NCI-H446 (cell line): Measurements from ENCODE around the gene SLA2.

Experiments
- DNase-seq, 2 experiments: peaks; one replicate each; lab custom pipeline; 2025; lab: John Stamatoyannopoulos, UW

Gene SLA2

DNA sequence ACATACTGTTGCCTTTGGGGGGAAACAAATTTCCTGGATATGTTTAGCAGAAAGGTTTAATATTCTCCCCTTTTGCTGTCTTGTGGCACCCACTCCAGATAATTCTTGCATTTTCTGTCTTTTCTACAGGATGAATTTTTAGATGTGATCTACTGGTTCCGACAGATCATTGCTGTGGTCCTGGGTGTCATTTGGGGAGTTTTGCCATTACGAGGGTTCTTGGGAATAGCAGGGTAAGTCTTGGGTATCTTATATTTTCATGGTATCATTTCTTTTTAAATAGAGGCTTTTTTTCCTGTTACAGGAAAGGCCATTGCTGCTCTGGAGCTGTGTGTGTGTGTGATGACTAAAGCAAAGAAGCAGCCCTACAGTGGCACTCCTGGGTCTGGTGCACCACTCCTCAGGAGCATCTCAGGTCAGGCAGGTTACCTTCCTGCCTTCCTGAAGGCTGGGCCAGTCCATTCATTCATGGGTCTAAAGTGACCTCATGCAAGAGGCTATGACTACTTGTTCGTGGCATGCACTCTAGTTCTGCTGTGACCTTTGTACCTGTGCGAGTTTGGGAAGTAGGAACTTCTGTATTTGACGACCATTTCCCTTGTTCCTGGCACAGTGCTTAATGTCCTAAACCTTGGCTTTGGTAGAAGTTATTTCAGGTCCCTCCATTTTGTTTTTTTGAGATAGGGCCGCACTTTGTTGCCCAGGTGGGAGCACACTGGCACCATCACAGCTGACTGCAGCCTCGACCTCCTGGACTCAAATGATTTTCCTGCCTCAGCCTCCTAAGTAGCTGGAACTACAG, 38.2 kb downstream of the SLA2 start:
- DNase-seq = no peak

DNA sequence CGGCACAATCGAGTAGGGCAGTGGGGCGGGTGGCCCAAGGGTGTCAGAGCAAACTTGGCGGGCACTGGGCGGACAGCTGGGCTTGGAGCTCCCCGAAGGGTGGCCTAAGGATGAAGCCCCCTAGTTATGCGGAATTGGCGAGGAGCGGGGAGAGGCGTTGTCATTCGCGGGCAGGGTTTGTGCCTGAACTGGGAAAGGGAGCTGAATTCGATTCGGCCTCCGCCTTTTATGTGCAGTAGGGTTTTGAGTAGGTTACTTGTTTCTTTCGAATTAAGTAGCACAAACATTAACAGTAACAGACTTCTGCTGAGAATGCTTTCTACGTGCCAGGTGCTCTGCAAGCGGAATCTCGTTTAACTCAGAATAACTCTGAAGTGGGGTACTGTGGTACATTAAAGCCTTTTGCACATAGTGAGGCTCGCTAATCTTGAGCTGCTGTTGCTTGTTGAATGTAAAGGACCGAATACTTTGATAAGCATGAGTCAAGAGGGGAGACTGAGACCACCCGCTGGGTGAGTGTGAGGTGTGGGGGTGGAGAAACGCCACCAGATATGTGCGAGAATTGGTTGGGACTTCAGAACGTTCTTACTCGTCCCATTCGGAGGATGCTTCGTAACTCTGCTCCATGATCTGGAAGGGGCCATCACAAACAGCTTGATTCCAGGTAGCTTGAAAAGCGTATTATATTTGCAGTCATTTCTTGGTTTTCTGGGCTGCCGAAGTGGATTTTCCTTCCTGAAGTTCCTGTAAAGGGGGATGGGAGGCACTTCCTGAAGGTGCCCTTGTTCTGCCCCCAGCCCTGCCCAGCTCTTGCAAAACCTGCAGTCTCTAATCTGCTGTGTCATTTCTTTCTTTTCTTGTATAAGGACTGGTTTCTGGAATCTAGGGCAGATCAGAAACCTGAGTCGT, 39.6 kb downstream of the SLA2 start:
- peak in 1 of 2 experiments; percentile 16 for DNase-seq

DNA sequence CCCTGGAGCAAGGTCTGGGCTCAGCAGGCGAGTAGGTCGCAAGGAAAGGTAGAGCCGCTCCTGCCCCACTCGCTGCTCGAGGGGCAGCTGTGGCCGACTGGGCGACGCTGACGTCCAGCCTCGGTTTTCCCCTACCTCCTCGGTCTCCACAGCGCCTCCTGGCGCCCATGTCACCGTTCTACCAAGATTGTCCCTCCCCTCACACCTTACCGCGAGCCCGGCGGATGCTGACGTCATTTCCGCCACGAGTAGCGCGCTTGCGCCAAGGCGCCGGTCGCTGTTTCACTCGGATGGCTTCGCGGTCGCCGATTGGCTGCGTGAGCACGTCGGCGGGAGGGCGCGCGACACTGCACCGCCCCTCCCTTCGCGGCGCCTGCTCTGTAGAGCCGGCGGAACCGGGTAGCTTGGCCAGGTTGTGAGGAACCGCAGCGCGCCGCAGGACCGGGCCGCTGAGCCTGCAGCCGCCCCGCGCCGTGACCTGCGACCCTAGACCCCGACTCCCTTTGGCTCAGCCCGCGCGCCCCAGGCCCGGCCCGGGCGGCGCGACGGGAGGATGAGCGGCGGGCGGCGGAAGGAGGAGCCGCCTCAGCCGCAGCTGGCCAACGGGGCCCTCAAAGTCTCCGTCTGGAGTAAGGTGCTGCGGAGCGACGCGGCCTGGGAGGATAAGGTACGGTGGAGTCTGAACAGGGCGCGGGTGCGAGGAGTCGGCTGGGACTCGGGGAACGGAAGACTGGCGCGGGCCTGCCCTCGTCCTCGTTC, 40.4 kb downstream of the SLA2 start, which contains the start of gene RAB5IF:
Gene RAB5IF, plus strand, starts transcription at position 381 of the 759 bp plus-strand sequence. Its CDS starts 173 bp downstream, at position 554.
- DNase-seq = peak; percentile 96 to 100

DNA sequence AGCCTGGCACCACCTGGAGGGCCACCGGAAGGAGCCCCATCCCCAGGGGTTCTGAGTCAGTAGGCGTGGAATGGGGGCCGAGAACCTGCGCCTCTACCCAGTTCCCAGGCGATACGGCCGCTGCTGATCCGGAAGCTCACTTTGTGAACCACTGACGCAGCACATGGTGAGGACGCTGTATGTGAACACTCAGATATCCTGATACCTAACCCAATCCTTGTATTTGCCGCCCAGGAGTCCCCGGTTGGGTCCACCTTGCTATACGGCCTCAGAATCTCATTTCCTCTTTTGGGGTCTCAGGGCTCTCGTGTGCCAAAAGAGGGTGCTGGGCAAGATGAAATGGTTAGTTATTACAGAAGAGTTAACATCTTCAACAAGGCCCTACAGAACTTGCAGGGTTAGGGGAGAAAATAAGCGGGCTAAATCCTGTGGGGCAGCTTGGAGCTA, 41.0 kb downstream of the SLA2 start:
- DNase-seq = no peak

DNA sequence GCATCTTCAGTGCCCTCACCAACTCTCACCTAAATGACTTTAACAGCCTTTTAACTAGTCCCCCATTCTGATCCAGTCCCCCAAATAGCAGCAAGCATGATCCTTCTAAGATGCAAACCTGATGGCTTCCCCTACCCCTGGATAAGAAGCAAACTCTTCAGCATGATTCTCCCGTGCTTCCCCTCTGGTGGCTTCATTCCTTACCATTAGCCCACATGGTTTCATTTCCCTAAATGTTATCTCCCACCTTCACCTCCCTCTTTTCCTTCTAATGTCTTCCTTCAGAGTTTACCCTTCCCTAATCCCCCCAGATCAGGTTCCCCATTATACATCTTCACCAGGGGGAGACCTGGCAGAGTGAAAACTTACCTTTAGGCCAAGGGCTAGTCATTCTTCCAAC, 44.5 kb downstream of the SLA2 start:
- no peak for DNase-seq

DNA sequence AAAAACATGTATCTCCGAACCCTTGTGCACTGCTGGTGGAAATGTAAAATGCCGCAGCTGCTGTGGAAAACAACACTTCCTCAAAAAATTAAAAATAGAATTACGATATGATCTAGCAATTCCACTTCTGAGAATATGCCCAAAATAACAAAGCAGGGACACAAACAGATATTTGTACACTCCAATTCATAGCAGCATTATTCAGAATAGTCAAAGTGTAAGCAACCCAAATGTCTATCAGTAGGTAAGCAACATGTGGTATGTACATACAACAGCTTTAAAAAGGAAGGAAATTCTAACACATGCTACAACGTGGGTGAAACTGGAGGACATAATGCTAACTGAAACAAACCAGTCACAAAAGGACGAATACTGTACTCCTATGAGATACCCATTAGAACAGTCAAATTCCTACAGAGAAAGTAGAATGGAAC, 46.1 kb downstream of the SLA2 start:
- DNase-seq = no peak

DNA sequence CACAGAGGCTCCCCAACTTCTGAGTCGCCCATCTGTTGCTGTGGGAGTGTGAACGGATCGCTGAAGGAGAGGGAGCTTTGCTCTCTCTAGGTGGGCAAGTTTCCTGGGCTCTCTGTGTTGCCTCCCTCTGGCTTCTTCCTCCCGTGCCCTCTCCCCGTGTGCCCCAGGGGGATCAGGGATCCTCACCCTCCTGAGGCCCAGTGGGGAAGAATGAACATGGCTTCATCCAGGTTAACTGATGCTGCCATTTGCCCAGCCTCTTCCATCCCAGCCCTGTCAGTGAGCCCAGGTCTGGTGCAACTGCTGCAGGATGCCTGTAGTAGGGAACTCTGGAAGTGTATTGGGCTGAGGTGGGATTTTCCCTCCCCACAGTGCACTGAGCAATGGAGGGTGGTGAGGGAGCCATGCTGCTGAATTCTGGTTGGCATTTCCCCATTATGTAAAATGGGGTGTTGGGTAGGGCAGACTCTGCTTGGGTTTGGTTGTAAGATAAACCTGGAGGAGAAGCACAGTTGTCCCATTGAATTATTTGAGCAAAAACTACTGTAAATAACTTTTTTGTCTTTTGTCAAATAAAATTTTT, 52.6 kb downstream of the SLA2 start:
- no peak for DNase-seq

DNA sequence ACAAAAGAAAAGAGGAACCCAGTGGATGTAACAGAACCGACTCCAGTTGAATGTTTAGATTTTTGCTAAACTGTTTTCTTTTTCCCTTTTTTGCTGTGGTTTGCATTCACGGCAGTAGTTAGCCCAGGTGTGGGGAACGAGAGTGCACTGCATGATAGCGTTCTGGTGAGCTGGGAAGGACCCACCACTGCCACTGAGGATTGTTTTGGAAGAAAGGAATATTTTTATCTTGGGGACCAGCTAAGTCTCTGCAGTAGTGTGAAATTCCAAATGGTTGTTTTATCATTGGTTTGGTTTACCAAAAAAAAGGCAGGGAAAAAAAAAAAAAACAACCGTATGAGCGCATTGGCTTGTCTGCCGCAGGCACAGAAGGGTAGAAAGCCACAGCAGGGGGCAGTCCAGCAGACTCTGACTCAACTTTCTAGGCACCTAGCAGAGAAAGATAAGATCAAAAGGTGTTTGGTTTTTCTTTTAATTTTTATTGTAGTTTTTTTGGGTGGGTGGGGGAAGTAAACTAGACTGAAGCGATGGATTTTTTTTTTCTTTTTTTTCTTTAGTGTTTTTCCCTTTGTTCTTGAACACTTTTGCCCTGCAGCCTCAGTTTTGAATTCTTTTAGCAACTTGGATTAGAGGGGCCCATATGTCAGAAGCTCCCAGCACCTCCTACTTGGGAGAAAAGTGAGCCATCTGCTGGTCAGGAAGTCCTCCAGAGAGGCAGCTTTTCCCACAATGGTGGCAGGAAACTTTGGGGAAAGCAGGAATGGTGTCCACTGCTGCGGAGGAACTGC, 53.9 kb downstream of the SLA2 start:
- DNase-seq = peak in 1 of 2 experiments; percentile 8

DNA sequence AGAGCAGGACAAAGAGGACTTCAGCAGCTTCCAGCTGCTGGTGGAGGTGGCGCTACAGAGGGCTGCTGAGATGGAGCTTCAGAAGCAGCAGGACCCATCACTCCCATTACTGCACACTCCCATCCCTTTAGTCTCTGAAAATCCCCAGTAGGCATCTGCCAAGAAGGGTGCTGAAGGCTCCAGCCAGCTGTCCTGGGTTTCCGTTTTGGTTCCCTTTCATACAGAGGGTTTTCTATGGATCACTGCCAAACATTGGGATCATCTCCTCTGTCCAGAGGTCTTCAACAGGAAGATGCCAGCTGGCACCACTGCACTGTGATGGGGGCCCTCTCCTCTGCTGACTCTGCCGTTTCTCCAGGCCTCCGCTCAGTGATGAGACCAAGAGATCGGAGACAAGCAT, 54.7 kb downstream of the SLA2 start:
- DNase-seq = peak in 1 of 2 experiments; percentile 71

DNA sequence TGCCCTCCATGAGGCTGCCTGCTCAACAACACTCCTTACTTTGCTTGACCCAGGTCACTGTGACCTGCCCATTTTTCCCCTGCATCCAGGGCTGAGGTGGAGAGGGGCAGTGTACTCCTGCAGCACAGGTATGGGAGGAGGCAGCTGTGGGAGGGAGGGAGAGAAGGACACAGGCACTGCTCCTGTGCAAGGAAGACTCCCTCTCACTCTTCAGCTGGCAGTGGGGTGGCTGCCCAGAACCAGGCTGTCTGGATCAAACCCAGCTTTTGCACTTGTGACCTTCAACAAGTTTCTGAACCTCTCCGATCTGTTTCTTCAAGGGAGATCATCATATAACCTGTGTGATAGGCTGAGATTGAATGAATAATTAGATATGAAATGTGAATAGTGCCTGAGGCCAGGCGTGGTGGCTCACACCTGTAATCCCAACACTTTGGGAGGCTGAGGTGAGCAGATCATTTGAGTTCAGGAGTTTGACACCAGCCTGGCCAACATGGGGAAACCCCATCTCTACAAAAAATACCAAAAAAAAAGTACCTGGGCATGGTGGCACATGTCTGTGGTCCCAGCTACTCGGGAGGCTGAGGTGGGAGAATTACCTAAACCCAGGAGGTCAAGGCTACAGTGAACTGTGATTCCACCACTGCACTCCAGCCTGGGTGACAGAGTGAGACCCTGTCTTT, 58.5 kb downstream of the SLA2 start:
- no peak for DNase-seq

DNA sequence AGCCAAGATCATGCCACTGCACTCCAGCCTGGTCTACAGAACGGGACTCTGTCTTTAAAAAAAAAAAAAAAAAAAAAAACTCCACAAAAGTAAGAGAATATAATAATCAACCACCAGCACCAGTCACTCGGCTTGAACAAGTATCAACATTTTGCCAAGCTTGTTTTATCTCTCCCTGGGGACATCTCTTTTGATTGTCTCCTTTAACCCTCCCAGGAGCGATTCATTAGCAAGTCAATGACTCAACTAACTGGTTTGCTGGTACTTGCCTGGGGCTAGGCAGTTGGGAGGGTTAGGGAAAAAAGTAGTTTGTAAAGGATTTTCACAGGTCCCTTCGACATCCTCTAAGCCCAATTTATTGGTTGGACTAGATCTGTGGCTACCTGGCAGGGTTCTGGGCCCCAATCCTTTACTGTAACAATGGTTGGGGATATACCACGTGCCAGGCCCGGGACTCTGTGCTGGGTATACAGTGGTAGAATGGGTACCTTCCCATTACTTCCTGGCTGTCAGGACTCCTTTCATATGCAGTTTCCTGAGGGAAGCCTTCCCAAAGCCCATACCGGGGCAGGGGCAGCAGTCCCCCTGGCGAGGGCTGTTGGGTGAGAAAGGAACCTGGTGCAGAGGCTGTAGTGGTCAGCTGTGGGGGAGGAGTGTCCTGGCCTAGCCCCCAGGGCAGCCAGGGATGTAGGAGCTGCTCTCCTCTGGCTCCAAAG, 60.4 kb downstream of the SLA2 start:
- DNase-seq = no peak

DNA sequence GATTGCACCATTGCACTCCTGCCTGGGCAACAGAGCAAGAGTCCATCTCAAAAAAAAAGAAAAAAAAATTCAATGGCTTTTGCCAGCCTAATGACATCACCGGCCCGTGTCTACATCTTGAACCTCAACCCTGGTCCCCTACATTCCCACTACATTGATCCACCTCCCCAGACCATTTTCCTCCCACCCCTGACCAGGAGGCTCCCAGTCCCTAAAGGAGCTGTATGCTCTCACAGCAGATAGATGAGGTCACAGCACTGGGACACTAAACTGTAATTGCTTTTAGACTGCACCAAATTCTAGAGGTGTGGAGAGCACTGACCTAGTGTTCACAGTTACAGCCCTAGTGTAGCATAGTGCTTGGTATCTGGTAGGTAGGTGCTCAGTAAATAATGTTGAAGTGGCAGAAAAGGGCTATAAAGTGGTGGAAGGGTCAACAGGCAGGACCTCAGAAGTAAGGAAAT, 61.9 kb downstream of the SLA2 start:
- DNase-seq = no peak

DNA sequence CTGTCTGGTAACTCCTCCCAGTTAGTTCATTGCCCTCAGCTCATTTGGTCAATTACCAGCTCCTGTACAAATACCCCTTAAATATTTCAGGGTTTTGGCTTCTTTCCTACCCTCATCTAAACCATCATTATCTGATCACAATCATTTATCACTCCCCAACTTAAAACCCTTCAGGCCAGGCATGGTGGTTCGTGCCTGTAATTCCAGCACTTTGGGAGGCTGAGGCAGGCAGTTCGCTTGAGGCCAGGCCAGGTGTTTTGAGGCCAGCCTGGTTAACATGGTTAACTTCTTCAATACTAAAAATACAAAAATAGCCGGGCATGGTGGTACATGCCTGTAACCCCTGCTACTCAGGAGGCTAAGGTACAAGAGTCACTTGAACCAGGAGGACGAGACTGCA, 63.2 kb downstream of the SLA2 start:
- DNase-seq = no peak

DNA sequence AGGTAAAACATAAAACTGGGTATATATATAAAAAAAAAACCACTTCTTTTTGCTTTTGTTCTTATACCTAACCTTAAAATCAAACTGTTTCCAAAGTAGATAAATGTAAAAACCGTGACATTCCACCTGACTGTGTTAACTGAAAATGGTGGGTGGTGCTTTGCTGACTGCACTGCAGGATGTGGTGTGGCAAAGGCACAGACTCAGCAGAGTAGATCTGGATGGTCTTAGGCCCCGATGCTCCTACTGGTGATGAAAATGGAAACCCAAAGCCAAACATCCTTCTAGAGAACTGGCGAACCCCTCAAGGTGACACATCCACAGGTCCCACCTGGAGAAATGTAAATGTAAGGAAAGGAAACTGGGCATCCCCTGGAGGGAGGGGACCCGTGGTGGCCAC, 63.7 kb downstream of the SLA2 start:
- no peak for DNase-seq

DNA sequence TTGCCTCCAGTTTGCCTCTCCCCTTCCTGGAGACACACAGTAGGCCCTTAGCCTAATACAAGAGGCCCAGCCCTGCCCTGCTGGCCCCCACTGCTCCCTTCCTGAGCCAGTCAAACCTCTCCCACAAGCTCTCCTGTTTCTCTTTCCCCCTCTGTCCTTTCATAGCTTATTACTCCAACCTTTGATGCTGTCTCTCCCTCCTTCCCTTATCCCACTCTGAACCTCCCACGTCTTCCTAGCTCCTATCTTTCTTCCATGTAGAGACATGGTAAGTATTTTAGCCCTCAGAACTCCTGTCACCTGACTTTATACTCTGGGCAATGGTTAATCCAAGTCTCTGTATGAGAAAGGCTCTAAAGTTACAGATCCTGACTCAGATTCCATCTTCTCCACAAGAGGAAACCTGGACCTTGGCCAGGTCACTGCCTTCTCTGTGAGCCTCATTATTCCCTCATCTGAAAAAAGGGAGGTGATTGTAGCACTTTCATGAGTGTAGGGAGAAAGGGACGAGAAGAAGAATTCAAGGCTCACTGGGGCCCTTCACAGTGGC, 65.9 kb downstream of the SLA2 start:
- no peak for DNase-seq

DNA sequence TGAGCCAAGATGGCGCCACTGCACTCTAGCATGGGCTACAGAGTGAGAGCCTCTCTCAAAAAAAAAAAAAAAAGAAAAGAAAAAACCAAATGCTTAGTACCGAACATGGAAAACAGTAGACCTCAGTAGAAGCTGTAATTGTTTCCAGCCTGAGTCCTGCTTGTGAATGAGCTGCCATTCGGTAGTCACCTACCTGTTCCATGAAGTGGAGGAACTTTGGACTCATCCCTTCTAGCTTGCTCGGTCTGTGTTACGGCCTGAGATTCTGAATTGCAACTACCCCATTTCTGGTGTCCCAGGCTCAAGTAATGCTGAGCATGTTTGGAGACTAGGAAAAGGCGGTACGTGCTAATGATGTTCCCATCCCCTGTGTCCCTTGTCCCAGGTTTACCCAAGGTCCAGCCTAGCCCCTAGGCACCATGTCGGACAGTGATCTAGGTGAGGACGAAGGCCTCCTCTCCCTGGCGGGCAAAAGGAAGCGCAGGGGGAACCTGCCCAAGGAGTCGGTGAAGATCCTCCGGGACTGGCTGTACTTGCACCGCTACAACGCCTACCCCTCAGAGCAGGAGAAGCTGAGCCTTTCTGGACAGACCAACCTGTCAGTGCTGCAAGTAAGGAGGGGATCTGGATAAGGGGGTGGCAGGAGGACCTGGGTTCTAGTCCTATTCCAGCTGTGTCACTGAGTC, 67.5 kb downstream of the SLA2 start:
- DNase-seq = no peak

DNA sequence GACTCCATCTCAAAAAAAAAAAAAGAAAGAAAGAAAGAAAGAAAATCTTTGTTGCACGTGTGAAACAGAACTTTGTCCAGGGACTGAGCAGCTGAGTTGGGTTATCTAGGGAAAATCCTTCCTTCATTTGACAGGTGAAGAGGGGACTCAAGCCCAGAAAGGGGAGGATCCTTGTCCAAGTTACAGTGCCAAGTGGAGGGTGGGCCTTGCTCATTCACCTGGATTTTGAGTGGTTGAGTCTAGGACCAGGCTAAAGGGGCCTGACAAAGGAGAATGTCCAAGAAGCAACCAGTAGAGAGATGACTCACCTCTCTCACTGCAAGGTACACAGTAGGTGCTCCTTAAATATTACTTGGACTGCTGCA, 69.9 kb downstream of the SLA2 start:
- no peak for DNase-seq

DNA sequence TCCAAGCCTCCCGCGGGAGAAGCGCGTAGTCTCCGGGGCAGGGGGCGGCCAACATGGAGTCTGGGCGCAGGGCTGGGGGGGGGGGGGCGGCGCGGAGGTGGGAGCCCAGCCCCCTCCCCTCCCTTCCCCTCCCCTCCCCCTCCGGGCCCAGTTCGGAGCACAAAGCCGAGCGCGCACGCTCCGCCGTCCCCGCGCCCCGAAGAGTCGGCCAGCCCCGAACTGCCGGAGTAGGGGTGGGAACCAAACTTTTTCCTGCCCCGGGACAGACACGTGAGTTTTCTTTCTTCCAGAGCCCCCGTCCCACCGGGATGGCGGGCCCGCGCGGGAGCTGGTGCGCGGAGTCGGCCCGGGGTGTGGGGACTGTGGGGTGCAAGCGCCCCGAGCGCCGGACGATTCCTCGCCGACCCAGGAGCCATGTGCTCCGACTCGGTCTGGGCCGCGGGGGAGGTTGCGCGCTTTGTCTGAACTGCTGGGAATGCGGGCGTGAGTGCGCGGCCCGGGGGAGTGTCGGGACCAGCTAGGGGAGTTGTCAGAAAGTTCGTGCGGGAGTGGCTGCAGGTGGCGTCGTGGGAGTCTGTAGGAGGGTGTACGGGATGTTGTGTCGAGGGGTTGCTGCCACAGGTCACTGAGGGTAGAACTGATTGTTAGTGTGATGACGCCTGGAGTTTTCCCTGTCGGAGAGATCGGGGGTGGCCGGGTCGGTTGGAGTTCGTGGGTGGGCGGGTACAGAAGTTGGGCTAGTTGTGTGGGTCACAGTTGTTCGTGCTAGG, 71.4 kb downstream of the SLA2 start:
- DNase-seq = peak; percentile 35 to 39
